ENCODE results near the gene GMDS.

- no peak for TF ChIP-seq ATF3 (CRISPR knock-in tag; conservative IDR thresholded peaks at IDR 0.05)
- no peak for TF ChIP-seq HMGXB4 (CRISPR knock-in tag; IDR thresholded peaks at IDR 0.05)
Observed at GRCh38 chr6:2047855-2048254, 197.6 kb downstream of the GMDS start.

Measured in WTC11 (cell line).